ENCODE data around the gene DNAH12.
"Not testable (repeated sequence)": the region's sequence is repeated elsewhere in the genome, so short reads cannot be mapped to it uniquely, and the experiment has no call there.

DNAH12 gene

DNA sequence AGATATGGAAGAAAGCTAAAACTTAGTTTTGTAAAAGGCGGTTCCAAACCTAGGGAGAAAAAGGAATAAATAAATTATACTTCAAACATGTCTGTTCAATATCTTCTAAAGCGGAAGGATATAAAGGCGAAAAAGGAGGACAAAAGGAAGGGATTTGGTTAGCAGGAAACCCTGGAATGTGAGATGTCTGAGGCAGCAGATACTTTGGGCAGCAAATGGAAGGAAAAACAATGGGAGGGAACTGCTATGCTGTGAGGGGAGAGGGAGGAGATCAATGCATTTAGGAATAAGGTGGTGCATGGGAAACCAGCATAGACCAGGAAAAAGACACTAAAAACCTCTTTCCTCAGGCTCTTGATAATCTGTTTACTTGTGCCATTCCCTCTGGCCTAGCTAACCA lies 120.8 kb downstream of the DNAH12 start:
- H3K4me3 ChIP-seq (ENCODE audit: low read depth, low read length), result no peak overlapping the region
- no peak for DNase-seq (ENCODE audit: low read depth)

DNA sequence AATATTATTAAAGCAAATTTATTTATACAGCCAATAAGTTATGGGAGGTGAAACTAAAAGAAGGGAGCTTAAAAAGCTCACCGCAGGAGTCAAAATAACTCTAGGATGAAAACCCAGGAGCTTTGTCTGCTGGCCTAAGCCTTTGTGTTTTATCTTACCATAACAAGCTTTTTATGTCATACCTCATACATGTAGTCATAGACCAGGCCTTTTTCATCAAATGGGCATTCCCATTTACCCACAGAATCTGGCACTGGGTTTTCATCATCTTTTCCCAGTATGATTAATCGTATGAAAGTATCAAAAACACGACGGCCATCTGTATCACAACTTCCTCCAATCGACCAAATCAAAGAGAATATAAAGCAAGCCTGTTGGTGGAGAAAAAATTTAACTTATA lies 122.8 kb downstream of the DNAH12 start:
- H3K4me3 ChIP-seq (ENCODE audit: low read depth, low read length), result no peak overlapping the region
- no peak for DNase-seq (ENCODE audit: low read depth)

DNA sequence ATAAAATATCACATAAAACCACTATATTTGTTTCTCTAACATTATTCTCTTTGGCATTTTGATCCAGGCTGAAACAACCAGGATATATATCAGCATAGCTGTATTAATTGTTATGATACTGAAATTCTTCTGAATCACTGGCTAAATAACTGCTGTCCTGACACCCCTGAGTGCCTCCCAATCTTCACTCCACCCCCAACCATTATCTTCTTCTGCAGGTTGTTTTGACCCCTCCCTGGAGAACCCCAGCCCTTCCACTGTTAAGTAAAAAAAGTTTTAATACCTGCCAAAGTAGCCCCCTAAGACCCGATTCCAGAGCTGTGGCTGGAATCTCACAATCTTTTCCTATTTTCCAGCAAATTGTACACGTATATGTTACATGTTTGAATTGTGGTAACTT lies 124.1 kb downstream of the DNAH12 start:
- H3K4me3 ChIP-seq (ENCODE audit: low read depth, low read length), result no peak overlapping the region
- DNase-seq (ENCODE audit: low read depth), result no peak

DNA sequence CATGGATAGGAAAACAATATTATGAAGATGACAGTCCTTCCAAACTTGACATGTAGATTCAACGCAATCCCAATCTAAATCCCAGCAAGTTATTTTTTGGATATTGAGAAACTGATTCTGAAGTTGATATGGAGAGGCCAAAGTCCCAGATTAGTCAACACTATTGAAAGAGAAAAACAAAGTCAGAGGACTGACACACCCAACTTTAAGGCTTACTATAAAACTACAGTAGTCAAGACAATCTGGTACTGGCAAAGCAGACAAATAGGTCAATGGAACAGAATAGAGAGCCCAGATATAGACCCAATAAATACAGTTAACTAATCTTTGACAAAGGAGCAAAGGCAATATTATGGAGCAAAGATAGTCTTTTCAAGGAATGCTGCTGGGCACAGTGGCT lies 132.4 kb downstream of the DNAH12 start:
- no peak overlapping the region for H3K4me3 ChIP-seq (ENCODE audit: low read depth, low read length)

DNA sequence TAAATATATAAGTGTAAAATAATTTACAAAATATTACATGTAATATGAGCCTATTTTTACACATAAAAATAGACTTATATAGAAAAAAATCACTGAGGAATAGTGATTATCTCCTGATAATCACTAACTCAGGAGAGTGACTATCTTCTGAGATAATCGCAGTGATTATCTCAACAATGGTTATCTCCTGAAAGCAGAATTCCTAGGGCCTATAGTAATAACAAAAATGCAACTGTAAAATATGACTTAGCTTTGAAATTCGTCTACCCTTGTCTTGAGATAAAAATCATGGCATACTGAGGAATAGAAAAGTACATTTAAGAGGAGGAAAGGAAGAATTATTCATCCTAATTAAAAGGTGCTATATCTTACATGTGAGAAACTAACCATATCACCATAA lies 134.7 kb downstream of the DNAH12 start:
- H3K4me3 ChIP-seq (ENCODE audit: low read depth, low read length), result no peak overlapping the region
- DNase-seq (ENCODE audit: low read depth), result no peak

More for the DNA sequence above, 132.4 kb downstream of the DNAH12 start:
- DNase-seq (ENCODE audit: low read depth), result no peak

DNA sequence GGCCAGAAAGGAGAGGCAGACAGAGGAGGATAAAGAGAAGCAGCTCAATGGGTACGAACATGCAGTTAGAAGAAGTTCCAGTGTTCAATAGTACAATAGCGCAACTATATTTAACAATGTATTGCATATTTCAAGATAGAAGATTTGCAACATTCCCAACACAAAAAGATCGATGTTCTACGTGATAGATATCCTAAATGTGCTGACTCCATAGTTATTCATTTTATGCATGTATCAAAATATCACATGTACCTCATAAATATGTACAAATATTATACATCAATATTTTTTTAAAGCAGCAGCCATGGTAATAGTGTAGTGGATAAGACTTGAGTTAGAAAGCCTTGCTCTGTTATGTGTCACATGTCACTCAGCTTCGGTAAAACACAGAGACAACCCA lies 141.5 kb downstream of the DNAH12 start:
- no peak overlapping the region for H3K4me3 ChIP-seq (ENCODE audit: low read depth, low read length)
- no peak for DNase-seq (ENCODE audit: low read depth)

DNA sequence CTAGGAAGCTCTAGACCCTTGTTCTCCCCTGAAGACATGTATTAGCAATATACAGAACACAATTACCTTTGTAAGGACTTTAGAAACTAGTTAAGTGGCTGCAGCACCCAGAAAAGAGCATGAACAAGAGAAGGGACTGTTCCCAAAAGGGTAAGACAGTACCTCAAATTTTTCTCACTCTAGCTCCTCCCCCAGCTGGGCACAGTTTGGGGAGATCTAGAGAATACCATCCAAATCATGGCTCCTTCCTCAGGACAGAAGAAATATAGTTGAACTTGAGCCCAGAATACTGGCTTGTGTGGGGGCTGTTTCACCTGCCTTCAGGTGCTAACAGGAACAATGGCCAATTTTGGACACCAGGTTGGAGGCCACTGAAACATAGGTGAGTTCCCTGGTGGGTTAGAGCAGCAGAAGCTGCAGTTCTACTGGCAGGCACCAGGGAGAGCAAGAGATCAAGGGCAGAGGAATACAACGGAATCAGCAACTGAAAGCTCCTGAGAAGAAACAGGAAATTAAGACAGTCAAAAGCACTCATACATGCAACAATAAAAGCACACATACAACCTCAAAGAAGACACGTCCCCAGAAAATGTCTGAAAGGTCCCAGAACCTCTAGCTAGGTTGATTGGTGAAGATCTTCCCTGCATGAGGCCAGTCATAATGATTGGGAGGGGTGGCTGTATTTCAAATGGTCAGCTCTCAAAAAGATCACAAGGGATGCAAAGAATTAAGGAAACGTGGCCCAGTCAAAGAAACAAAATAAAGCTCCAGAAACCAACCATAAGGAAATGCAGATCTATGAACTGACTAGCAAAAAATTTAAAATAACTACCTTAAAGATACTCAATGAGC lies 146.7 kb downstream of the DNAH12 start:
- no peak overlapping the region for H3K4me3 ChIP-seq (ENCODE audit: low read depth, low read length)
- DNase-seq (ENCODE audit: low read depth), result peak; percentile 3

DNA sequence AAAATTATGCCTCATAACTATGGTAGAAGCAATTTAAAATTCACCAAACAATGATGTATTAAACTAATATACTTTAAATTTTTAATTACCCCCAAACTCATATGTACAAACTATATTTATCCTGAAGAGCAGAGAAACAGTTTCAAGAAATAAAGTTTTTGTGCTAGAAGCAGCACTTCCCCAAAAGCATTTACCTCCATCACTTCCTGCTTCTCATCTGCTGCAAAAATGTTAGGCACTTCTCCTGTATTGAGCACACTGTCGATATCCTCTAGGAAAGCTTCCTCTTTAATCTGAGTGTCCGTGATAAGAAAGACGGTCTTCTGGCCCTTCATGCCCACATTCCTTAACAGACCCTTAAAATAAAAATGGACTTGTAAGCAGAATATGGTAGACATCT lies 150.2 kb downstream of the DNAH12 start:
- DNase-seq (ENCODE audit: low read depth), result no peak
- H3K4me3 ChIP-seq (ENCODE audit: low read depth, low read length), result no peak overlapping the region

DNA sequence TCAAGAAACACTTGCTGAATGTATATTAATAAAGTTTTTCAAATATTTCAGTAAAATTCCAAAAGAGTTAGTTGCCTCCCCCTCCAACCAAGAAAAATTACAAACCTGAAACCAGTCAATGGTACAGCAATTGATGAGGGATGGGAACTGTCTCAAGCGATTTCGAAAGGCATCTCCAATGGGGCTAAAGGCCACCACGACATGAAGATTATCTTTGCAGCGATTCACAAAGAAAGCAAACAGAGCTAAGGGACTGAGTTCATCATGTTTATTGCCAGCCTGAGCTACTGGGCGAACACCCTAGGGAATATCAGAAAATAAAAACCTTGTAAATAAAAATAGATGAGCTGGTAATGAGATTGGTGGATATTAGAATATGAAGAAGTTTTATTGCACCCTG lies 152.4 kb downstream of the DNAH12 start:
- no peak for DNase-seq (ENCODE audit: low read depth)
- H3K4me3 ChIP-seq (ENCODE audit: low read depth, low read length), result no peak overlapping the region

DNA sequence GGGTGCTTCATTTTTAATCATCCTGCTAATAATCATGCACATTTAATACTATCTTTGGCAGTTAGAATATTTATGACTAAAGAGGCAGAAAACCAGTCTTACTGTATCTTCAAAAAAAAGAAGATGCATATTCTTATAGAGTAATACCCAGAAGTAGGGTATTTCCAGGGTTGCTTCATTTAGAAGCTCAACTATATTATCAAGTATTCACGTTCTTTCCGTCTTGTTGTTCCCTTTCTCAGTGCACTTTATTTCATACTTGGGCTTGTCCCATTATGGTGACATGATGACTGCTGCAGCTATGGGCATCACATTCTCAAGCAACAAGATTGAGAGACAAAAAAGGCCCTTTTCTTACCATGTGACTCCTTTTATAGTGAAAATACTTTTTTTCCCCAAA lies 154.9 kb downstream of the DNAH12 start:
- DNase-seq (ENCODE audit: low read depth), result no peak
- no peak overlapping the region for H3K4me3 ChIP-seq (ENCODE audit: low read depth, low read length)

DNA sequence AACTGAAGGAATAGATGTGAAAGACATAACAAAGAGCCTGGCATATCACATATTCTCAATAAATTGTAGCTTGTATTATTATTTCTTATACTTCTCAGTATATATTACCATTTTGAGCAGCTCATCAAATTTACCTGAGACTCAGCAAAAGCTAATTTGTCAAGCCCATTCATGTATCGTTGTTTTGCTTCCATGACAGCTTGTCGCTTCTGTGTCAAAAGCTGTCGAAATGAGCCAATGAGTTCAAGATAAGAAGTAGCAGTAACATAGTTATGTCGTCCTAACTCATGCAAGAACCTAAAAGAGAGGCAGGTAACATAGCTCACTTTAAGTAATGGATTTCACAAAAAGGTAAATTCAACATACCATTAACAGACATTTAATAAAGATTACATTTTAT lies 157.8 kb downstream of the DNAH12 start:
- DNase-seq (ENCODE audit: low read depth), result no peak
- no peak overlapping the region for H3K4me3 ChIP-seq (ENCODE audit: low read depth, low read length)

DNA sequence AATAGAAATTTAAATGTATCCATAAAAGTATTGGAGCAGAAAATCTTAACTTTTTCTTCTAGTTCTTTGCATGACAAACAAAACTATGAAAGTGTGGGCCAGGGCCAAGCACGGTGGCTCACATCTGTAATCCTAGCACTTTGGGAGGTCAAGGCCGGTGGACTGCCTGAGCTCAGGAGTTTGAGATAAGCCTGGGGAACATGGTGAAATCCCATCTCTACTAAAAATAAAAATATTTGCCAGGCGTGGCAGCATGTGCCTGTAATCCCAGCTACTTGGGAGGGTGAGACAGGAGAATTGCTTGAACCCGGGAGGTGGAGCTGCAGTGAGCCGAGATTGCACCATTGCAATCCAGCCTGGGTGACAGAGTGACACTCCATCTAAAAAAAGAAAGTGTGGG lies 158.6 kb downstream of the DNAH12 start:
- no peak overlapping the region for H3K4me3 ChIP-seq (ENCODE audit: low read depth, low read length)
- no peak for DNase-seq (ENCODE audit: low read depth)

DNA sequence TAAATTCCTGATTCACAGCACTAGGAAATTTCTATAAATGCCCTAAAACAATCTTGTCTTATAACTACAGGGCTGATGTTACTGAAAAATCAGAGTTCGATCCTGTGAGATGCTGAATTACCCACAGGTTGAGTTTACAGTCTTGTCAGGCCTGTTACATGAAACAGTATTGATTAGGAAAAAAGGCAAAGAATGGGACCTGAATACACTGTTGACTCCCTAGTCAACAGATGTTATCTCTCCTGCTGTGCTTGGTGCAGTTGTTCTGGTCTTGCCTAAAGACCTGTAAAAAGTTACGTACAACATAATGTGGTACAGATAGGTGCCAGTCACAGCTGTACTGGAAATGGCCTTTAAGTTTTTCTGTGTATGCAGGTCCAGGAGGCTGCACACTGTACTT lies 160.3 kb downstream of the DNAH12 start:
- no peak overlapping the region for H3K4me3 ChIP-seq (ENCODE audit: low read depth, low read length)
- DNase-seq (ENCODE audit: low read depth), result no peak

DNA sequence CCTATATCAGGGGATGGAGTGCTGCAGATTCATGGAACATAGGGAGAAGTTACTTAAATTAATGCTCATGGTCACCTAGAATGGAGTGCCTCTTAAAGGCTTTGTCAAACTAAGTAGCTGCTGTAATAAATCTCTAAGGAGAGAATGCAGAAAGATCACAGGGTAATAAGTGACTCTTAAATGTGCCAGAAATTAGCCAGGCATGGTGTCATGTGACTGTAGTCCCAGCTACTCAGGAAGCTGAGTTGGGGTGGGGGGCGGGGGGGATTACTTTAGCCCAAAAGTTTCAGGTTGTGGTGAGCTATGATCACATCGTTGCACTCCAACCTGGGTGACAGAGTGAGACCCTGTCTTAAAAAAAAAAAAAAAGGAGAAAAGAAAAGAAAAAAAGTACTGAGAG lies 160.7 kb downstream of the DNAH12 start:
- DNase-seq (ENCODE audit: low read depth), result no peak
- no peak overlapping the region for H3K4me3 ChIP-seq (ENCODE audit: low read depth, low read length)

DNA sequence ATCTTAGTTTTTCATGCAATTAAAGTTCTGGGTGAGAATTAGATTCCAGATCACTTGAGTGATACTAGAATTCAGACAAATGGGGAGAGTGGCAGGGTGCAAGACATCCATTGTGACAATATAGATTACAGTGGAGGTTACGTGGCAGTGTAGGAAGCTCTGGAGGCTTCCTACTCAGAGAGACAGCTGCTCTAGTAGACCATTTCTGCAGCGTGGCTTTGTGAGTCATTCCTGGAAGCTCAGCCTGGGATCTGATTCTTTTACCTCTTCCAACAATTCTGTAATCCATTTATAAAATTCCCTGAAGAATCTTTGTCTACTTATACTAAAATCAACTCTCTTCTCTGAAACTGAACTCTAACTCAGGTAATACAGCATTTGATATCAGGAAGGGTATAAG lies 161.2 kb downstream of the DNAH12 start:
- no peak overlapping the region for H3K4me3 ChIP-seq (ENCODE audit: low read depth, low read length)
- peak; percentile 14 for DNase-seq (ENCODE audit: low read depth)

DNA sequence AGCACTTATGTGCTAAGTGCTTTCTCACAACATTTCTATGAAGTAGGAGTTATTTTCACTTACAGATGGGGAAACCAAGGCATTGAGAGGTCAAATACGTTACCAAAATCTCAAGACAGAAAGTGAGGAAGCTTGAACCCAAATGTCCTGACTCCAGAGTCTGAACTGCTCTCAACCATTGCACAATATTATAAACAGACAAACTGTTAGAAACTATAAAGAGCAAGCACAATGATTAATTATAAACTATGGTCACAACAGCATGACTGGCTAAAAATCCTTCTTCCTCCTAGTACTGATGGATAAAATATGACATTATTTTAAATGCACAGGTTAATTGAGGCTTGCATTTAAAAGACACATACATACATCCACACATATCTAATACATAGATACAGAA lies 173.8 kb downstream of the DNAH12 start:
- DNase-seq (ENCODE audit: low read depth), result no peak
- no peak overlapping the region for H3K4me3 ChIP-seq (ENCODE audit: low read depth, low read length)

DNA sequence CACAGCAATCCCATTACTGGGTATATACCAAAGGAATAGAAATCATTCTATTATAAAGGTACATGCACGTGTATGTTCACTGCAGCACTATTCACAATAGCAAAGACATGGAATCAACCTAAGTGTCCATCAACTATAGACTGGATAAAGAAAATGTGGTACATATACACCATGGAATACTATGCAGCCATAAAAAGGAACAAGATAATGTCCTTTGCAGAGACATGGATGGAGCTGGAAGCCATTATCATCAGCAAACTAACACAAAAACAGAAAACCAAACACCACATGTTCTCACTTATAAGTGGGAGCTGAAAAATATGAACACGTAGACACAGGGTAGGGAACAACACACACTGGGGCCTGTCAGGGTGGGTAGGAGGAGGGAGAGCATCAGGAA lies 179.1 kb downstream of the DNAH12 start:
- DNase-seq (ENCODE audit: low read depth); H3K4me3 ChIP-seq (ENCODE audit: low read depth, low read length): not testable (repeated sequence)

DNA sequence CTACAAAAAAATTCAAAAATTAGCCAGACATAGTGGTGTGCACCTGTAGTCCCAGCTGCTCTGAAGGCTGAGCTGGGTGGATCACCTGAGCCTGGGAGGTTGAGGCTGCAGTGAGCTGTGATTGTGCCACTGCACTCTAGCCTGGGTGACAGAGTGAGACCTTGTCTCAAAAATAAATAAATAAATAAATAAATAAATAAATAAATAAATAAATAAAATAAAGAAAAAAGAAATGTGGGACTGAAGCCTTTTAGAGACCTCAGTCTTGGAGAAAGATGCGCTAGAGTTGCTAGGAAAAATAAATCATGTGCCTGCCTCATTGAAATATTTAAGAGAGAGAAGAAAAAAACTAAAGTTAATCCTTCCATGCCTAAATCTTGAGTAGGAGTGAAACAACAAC lies 187.9 kb downstream of the DNAH12 start:
- H3K4me3 ChIP-seq (ENCODE audit: low read depth, low read length); DNase-seq (ENCODE audit: low read depth): not testable (repeated sequence)

DNA sequence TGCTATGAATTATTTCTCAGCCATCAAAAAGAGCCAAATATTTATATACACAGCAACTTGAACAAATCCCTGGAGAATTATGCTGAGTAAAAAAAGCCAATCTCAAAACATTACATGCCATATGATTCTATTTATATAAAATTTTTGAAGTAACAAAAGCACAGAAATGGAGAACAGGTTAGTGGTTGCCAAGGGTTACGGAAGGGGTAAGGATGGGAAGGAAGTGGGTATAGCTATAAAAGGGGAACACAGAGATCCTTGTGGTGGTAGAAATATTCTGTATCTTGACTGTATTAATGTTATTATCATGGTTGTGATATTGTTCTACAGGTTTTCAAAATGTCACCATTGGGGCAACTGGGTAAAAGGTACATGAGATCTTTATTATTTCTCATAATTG lies 189.4 kb downstream of the DNAH12 start:
- DNase-seq (ENCODE audit: low read depth), result no peak
- H3K4me3 ChIP-seq (ENCODE audit: low read depth, low read length), result no peak overlapping the region

DNA sequence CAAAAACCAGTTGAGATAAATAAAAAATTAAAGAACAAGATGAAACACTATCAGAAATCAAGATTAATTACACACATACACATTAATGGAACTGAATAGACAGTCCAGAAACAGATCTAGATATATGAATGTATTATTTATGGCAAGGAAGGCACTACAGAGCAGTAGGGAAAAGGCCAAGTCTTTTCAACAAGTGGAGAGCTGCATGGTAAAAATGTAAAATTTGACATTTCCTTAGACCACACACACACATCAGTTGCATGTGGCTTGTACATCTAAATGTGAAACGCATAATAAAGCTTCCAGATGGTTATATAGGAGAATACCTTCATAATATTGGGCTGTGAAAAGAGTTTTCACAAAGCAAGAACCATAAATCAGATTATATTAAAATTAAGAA lies 193.9 kb downstream of the DNAH12 start:
- no peak for DNase-seq (ENCODE audit: low read depth)
- H3K4me3 ChIP-seq (ENCODE audit: low read depth, low read length), result no peak overlapping the region

DNA sequence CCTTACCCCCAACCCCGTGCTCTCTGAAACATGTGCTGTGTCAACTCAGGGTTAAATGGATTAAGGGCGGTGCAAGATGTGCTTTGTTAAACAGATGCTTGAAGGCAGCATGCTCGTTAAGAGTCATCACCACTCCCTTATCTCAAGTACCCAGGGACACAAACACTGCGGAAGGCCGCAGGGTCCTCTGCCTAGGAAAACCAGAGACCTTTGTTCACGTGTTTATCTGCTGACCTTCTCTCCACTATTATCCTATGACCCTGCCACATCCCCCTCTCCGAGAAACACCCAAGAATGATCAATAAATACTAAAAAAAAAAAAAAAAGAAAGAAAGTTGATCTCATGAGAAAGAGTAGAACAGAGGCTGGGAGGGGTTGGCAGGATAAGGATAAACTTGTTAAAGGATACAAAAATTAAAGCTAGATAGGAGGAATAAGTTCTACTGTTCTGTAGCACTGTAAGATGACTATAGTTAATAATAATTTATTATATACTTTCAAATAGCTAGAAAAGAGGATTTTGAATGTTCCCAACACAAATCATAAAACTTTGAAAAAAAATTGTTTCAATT lies 205.0 kb downstream of the DNAH12 start:
- DNase-seq (ENCODE audit: low read depth); H3K4me3 ChIP-seq (ENCODE audit: low read depth, low read length): not testable (repeated sequence)
